Measurements from ENCODE around the gene DENND1A. TPM values are rescaled to one million over a fixed set of nuclear protein-coding genes. Genes with fewer than 3 reads are reported as not detected.

Gene DENND1A
- polyA plus RNA-seq, 6 donors from 2014 or later: 4.0 to 9.5 (median 5.3) TPM

GRCh38 chr9:123450098-123450770, 479.7 kb downstream of the DENND1A start:
- no peak for ATAC-seq (ENCODE audit: low read depth in 2 of 2)
- DNase-seq: no peak
- no peak overlapping the region for H3K4me3 Mint-ChIP-seq
- H3K4me1 Mint-ChIP-seq: peaks cover 0 to 2% (median 0%) of the 10 kb centered on the region in 3 donors
- no peaks in the 10 kb centered on the region for H3K27me3 Mint-ChIP-seq
- peaks cover 27 to 39% of the 10 kb centered on the region in 2 donors for H3K36me3 Mint-ChIP-seq
- H3K9me3 Mint-ChIP-seq: no peaks in the 10 kb centered on the region
- H3K27ac Mint-ChIP-seq: no peak overlapping the region

GRCh38 chr9:123447934-123448646, 481.8 kb downstream of the DENND1A start:
- H3K27ac Mint-ChIP-seq: peak overlapping the region in 1 of 6 donors; percentile 32
- DNase-seq (no peak), ATAC-seq (ENCODE audit: low read depth in 2 of 2) (no peak)
- no peak overlapping the region for H3K4me3 Mint-ChIP-seq
- H3K27me3 Mint-ChIP-seq: no peaks in the 10 kb centered on the region
- no peaks in the 10 kb centered on the region for H3K9me3 Mint-ChIP-seq
- peaks cover 23 to 35% of the 10 kb centered on the region in 2 donors for H3K36me3 Mint-ChIP-seq
- peaks cover 0 to 2% (median 0%) of the 10 kb centered on the region in 3 donors for H3K4me1 Mint-ChIP-seq

GRCh38 chr9:123445981-123446610, 483.8 kb downstream of the DENND1A start:
- peaks cover 0 to 2% (median 0%) of the 10 kb centered on the region in 3 donors for H3K4me1 Mint-ChIP-seq
- no peak for DNase-seq
- H3K36me3 Mint-ChIP-seq: peaks cover 19 to 24% of the 10 kb centered on the region in 2 donors

GRCh38 chr9:123445116-123445515, 484.8 kb downstream of the DENND1A start:
- Mint-ChIP-seq H3K27ac (no peak overlapping the region), H3K4me1 (peaks cover 0 to 2% (median 0%) of the 10 kb centered on the region in 3 donors), H3K36me3 (peaks cover 18 to 31% of the 10 kb centered on the region in 2 donors), H3K9me3 (no peaks in the 10 kb centered on the region), H3K4me3 (no peak overlapping the region), H3K27me3 (no peaks in the 10 kb centered on the region)
- ATAC-seq (ENCODE audit: low read depth in 2 of 2) (no peak), DNase-seq (no peak)

More at GRCh38 chr9:123445981-123446610, 483.8 kb downstream of the DENND1A start:
- Mint-ChIP-seq H3K9me3 (no peaks in the 10 kb centered on the region), H3K27me3 (no peaks in the 10 kb centered on the region), H3K4me3 (no peak overlapping the region), H3K27ac (no peak overlapping the region)
- no peak for ATAC-seq (ENCODE audit: low read depth in 2 of 2)

- H3K4me1 Mint-ChIP-seq: peaks cover 0 to 2% (median 0%) of the 10 kb centered on the region in 3 donors
- no peaks in the 10 kb centered on the region for H3K9me3 Mint-ChIP-seq
- no peaks in the 10 kb centered on the region for H3K27me3 Mint-ChIP-seq
- no peak overlapping the region for H3K27ac Mint-ChIP-seq
- H3K4me3 Mint-ChIP-seq: no peak overlapping the region
- DNase-seq (no peak), ATAC-seq (ENCODE audit: low read depth in 2 of 2) (no peak)
- H3K36me3 Mint-ChIP-seq: peaks cover 24 to 37% of the 10 kb centered on the region in 2 donors
These were observed 488.2 kb downstream of the DENND1A start for GRCh38 chr9:123441769-123442168.

GRCh38 chr9:123440256-123440655, 489.7 kb downstream of the DENND1A start:
- peak overlapping the region in 1 of 6 donors; percentile 52 for H3K27ac Mint-ChIP-seq
- H3K27me3 Mint-ChIP-seq: no peaks in the 10 kb centered on the region
- H3K4me1 Mint-ChIP-seq: no peaks in the 10 kb centered on the region
- H3K36me3 Mint-ChIP-seq: peaks cover 21 to 32% of the 10 kb centered on the region in 2 donors
- ATAC-seq (ENCODE audit: low read depth in 2 of 2): no peak
- no peak overlapping the region for H3K4me3 Mint-ChIP-seq
- no peaks in the 10 kb centered on the region for H3K9me3 Mint-ChIP-seq
- no peak for DNase-seq

GRCh38 chr9:123438821-123439220, 491.1 kb downstream of the DENND1A start:
- Mint-ChIP-seq H3K36me3 (peaks cover 28 to 43% of the 10 kb centered on the region in 2 donors), H3K27me3 (no peaks in the 10 kb centered on the region), H3K4me3 (no peak overlapping the region), H3K9me3 (no peaks in the 10 kb centered on the region), H3K4me1 (peaks cover 0 to 5% (median 0%) of the 10 kb centered on the region in 3 donors), H3K27ac (no peak overlapping the region)
- DNase-seq (no peak), ATAC-seq (ENCODE audit: low read depth in 2 of 2) (no peak)

GRCh38 chr9:123438321-123438720, 491.6 kb downstream of the DENND1A start:
- no peak overlapping the region for H3K27ac Mint-ChIP-seq
- no peak overlapping the region for H3K4me3 Mint-ChIP-seq
- no peak for DNase-seq
- no peak for ATAC-seq (ENCODE audit: low read depth in 2 of 2)
- H3K36me3 Mint-ChIP-seq: peaks cover 33 to 43% of the 10 kb centered on the region in 2 donors
- H3K4me1 Mint-ChIP-seq: peaks cover 0 to 5% (median 0%) of the 10 kb centered on the region in 3 donors
- no peaks in the 10 kb centered on the region for H3K27me3 Mint-ChIP-seq
- H3K9me3 Mint-ChIP-seq: no peaks in the 10 kb centered on the region

GRCh38 chr9:123437201-123437600, 492.7 kb downstream of the DENND1A start:
- no peak for DNase-seq
- H3K4me1 Mint-ChIP-seq: peaks cover 0 to 5% (median 0%) of the 10 kb centered on the region in 3 donors
- no peak overlapping the region for H3K4me3 Mint-ChIP-seq
- H3K27ac Mint-ChIP-seq: peak overlapping the region in 1 of 6 donors; percentile 62
- ATAC-seq (ENCODE audit: low read depth in 2 of 2): no peak
- H3K27me3 Mint-ChIP-seq: no peaks in the 10 kb centered on the region
- peaks cover 36 to 48% of the 10 kb centered on the region in 2 donors for H3K36me3 Mint-ChIP-seq
- peaks cover 0 to 2% (median 0%) of the 10 kb centered on the region in 7 donors for H3K9me3 Mint-ChIP-seq

- Mint-ChIP-seq H3K36me3 (peaks cover 43 to 46% of the 10 kb centered on the region in 2 donors), H3K4me3 (no peak overlapping the region), H3K27ac (no peak overlapping the region), H3K4me1 (peaks cover 0 to 5% (median 0%) of the 10 kb centered on the region in 3 donors), H3K27me3 (no peaks in the 10 kb centered on the region), H3K9me3 (peaks cover 0 to 3% (median 2%) of the 10 kb centered on the region in 7 donors)
- no peak for DNase-seq
- ATAC-seq (ENCODE audit: low read depth in 2 of 2): no peak
These were observed 494.5 kb downstream of the DENND1A start for GRCh38 chr9:123435471-123435870.

GRCh38 chr9:123434619-123435240, 495.2 kb downstream of the DENND1A start:
- no peaks in the 10 kb centered on the region for H3K27me3 Mint-ChIP-seq
- H3K9me3 Mint-ChIP-seq: peaks cover 0 to 6% (median 4%) of the 10 kb centered on the region in 7 donors
- H3K27ac Mint-ChIP-seq: peak overlapping the region in 1 of 6 donors; percentile 57
- no peak for ATAC-seq (ENCODE audit: low read depth in 2 of 2)
- peaks cover 44 to 49% of the 10 kb centered on the region in 2 donors for H3K36me3 Mint-ChIP-seq
- H3K4me1 Mint-ChIP-seq: peaks cover 0 to 5% (median 0%) of the 10 kb centered on the region in 3 donors
- DNase-seq: no peak
- no peak overlapping the region for H3K4me3 Mint-ChIP-seq

GRCh38 chr9:123432331-123433236, 497.3 kb downstream of the DENND1A start:
- no peaks in the 10 kb centered on the region for H3K27me3 Mint-ChIP-seq
- H3K36me3 Mint-ChIP-seq: peaks cover 45 to 46% of the 10 kb centered on the region in 2 donors
- DNase-seq: no peak
- H3K27ac Mint-ChIP-seq: peak overlapping the region in 1 of 6 donors; percentile 69
- no peak for ATAC-seq (ENCODE audit: low read depth in 2 of 2)
- H3K4me1 Mint-ChIP-seq: peaks cover 13 to 19% (median 13%) of the 10 kb centered on the region in 3 donors
- peaks cover 0 to 6% (median 4%) of the 10 kb centered on the region in 7 donors for H3K9me3 Mint-ChIP-seq
- no peak overlapping the region for H3K4me3 Mint-ChIP-seq

Data from naive B cell (primary cell).